Bronchial epithelial cell (primary cell): ENCODE data around the gene ST8SIA4. TPM values are rescaled to one million over a fixed set of nuclear protein-coding genes. Genes with fewer than 3 reads are reported as not detected.

Source experiments
- DNase-seq: peaks from one replicate; pipeline ENCODE4 v3.0.0-alpha.2; 2010; ENCODE audit warnings: low read depth
- FAIRE-seq: peaks from 2 replicates; lab custom pipeline; 2011; peaks lifted over from hg19 to GRCh38; lab: Jason Lieb, UNC
- H3K27me3 ChIP-seq: 2 replicates; pipeline ENCODE4 v1.5.1; 2011; ENCODE audit warnings: low read length; ENCODE audit not compliant: control insufficient read depth, insufficient read depth
- H3K36me3 ChIP-seq: 2 replicates; pipeline ENCODE4 v1.5.1; 2011; ENCODE audit warnings: low read length; ENCODE audit not compliant: control insufficient read depth, insufficient read depth
- H3K4me3 ChIP-seq: 2 replicates; pipeline ENCODE4 v1.5.1; 2011; ENCODE audit warnings: mild to moderate bottlenecking, low read depth, low read length, control low read depth
- total RNA-seq: library from RNA; depleted of rRNA; stranded (reverse); fragments of >200 nt; gene quantifications from 2 replicates; pipeline ENCODE4 v1.2.1, GENCODE V29; 2014
- TF ChIP-seq, protein P1 (sequence below): IDR thresholded peaks from 2 replicates; pipeline ENCODE4 v1.5.1; 2011; ENCODE audit warnings: mild to moderate bottlenecking, moderate library complexity, low read length, control low read depth, inconsistent platforms; ENCODE audit not compliant: insufficient read depth, severe bottlenecking

The ST8SIA4 gene
- total RNA-seq, 1 donor from 2014 or later, result under 0.01 TPM

DNA sequence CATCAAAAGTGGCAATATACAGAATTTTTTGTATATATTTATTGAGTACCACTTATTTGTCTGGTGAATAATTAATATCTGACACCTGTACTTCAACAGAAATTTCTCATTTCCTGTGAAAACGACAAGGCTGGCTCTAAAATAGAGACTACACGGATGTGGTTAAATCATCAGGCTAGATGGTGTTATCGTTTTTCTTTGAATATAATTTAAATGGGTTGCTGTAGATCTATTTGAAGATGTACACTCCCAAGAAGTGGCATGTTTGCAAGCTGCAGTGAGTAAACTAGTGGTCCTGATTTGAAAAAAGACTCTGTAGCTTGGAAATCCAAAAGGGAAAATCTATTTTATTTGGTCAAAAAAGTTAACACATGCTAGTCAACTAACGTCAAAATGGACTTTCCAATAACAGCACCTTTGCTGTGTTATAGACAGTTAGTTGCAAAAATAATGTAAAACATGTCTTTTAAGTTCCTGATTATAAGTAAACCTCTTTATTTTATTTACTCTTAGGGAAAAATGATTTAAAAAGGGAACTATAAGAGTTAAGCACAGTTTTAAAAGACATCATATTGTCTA is 13.8 kb downstream of the ST8SIA4 start:
- Histone ChIP-seq H3K4me3 (no peak overlapping the region), H3K27me3 (no peaks in the 10 kb centered on the region), H3K36me3 (no peaks in the 10 kb centered on the region)
- TF ChIP-seq, protein P1, sequence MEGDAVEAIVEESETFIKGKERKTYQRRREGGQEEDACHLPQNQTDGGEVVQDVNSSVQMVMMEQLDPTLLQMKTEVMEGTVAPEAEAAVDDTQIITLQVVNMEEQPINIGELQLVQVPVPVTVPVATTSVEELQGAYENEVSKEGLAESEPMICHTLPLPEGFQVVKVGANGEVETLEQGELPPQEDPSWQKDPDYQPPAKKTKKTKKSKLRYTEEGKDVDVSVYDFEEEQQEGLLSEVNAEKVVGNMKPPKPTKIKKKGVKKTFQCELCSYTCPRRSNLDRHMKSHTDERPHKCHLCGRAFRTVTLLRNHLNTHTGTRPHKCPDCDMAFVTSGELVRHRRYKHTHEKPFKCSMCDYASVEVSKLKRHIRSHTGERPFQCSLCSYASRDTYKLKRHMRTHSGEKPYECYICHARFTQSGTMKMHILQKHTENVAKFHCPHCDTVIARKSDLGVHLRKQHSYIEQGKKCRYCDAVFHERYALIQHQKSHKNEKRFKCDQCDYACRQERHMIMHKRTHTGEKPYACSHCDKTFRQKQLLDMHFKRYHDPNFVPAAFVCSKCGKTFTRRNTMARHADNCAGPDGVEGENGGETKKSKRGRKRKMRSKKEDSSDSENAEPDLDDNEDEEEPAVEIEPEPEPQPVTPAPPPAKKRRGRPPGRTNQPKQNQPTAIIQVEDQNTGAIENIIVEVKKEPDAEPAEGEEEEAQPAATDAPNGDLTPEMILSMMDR, result no peak
- DNase-seq (no peak), FAIRE-seq (no peak)

DNA sequence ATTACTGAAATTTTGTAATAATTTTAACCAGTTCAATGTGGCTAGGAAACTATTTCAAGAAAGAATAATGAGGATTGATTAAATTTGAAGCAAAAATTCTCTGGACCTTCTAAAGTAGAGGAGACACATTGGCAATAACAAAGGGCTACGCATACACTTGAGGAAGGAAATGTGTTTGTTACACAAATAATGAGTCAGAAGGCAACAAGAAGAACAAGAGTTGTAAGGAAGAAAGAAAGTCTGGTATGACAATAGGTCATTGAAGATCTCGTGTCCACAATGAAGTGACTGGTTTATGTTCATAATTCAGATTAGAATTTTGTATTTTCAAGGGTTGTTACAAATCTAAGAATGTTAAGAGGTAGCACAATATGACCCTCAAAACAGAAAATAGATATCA is 25.8 kb downstream of the ST8SIA4 start:
- H3K27me3 ChIP-seq, result no peaks in the 10 kb centered on the region
- FAIRE-seq (no peak), DNase-seq (peak; percentile 72)
- H3K36me3 ChIP-seq, result no peaks in the 10 kb centered on the region
- TF ChIP-seq, protein P1, result no peak
- no peak overlapping the region for H3K4me3 ChIP-seq

- Histone ChIP-seq H3K27me3 (no peaks in the 10 kb centered on the region), H3K36me3 (no peaks in the 10 kb centered on the region), H3K4me3 (no peak overlapping the region)
- TF ChIP-seq, protein P1, result no peak
- no peak for FAIRE-seq
- DNase-seq, result peak; percentile 24
Observed at GRCh38 chr5:100872408-100873190, 30.5 kb downstream of the ST8SIA4 start.

DNA sequence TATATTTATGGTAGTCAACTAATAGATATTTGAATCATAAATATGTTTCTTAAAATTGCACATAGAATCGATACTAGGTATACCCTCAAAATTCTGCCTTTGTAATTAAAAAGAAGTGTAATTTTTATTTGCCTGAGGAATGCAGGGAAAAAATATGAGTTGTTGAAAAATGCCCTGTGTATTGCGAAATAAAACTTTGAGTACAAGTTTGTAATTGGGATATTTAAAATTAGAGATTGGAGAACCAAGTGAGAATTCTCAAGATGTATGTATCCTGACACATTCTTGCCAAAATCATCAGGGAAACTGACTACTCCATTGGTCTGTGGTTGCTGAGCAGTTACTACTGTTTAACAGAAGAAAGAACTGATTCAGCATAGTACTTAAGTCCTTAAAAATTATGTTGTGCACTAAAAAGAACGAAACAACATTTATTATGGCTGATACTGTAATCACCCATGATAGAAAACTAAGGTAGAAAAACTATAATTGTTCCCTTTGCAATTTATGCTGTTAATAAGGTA is 36.0 kb downstream of the ST8SIA4 start:
- DNase-seq (no peak), FAIRE-seq (no peak)
- TF ChIP-seq, protein P1, result no peak
- H3K4me3 ChIP-seq, result no peak overlapping the region
- H3K36me3 ChIP-seq, result no peaks in the 10 kb centered on the region
- H3K27me3 ChIP-seq, result no peaks in the 10 kb centered on the region

DNA sequence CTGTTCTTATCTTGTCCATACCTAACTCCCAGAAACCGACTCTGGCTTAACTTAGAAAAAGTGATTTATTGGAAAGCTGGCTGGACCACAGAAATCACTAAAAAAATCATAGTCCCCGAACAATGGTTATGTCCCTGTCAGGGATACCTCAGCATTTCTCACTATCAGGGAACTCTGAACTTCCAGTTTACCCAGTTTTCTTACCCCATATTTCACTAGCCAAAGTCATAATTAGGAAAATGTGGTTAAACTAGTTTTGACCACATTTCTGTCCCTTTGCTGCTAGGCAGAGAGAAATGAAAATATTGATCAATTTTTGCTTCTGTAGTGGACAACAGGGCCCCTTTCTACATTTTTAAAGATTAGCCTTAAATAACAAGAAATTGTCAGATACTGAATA is 38.2 kb downstream of the ST8SIA4 start:
- DNase-seq (no peak), FAIRE-seq (no peak)
- Histone ChIP-seq H3K4me3 (no peak overlapping the region), H3K36me3 (no peaks in the 10 kb centered on the region), H3K27me3 (no peaks in the 10 kb centered on the region)
- TF ChIP-seq, protein P1, result no peak
